ENCODE measurements around the gene SV2C.
"Not testable (repeated sequence)": the region's sequence is repeated elsewhere in the genome, so short reads cannot be mapped to it uniquely, and the experiment has no call there.

Gene SV2C

DNA sequence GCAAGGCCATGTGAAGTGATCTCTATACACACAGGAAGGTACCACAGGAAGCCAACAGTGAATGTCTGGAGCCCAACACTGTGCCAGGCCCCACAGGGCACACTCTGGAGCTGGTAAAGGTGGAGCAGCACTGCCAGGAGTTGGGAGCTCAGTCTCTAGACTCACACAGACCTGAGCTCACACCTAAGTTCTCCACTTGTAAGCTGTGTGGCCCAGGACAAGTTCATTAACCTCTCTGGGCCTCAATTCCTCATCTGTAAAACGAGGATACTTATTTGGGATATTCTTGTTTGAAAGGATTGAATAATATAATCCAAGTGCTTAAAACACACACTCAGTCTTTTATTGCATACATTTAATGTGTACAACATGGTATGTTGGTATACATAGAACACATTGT is 259.3 kb downstream of the SV2C start:
- DNase-seq (ENCODE audit: low read depth) = no peak

DNA sequence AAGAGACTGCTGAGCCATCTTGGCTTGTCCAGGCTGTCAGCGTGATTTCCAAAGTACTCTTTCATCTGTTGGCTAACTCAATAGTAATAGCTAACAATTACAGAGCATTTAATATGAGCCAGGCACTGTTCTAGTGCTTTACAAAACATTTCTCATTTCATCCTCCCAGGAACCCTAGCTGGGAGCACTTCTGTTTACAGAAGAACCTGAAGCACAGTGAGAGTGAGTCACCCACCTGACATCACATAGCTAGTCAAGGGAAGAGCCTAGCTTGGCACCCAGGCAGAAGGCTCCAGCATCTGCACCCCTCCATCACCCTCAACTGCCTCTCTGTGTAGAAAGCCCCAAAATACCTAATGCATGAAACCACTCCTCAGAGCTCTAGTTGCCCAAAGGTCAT is 262.4 kb downstream of the SV2C start:
- DNase-seq (ENCODE audit: low read depth) = no peak

DNA sequence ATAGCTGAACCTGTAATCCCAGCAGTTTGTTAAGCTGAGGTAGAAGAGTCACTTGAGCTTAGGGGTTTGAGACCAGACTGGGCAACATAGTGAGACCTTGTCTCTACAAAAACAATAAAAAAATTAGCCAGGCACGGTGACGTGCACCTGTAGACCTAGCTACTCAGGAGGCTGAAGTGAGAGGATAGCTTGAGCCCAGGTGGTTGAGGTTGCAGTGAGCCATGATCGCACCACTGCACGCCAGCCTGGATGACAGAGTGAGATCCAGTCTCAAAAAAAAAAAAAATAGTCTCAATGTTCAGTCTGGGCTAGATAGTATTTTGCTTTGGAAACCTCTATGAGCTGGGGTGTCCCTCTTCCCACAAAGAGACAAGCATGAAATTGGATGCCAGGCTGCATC is 268.0 kb downstream of the SV2C start:
- no peak for DNase-seq (ENCODE audit: low read depth)

DNA sequence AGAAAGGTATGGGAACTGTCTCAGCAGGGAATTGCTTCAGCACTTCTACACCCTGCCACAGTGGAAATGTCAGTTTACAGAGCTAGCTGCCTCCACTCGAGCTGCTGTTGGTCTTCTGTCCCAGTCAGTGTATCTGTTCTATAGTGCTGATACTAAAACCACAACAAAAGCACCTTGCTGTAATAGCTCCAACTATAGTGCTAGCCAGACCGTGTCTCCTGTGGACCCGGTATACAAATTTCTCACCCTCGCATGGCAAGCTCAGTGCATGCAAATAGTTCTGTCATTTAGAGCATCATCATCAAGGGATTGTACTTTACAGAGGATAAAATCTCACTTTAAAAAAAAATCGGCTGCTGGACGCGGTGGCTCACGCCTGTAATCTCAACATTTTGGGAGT is 268.4 kb downstream of the SV2C start:
- no peak for DNase-seq (ENCODE audit: low read depth)

DNA sequence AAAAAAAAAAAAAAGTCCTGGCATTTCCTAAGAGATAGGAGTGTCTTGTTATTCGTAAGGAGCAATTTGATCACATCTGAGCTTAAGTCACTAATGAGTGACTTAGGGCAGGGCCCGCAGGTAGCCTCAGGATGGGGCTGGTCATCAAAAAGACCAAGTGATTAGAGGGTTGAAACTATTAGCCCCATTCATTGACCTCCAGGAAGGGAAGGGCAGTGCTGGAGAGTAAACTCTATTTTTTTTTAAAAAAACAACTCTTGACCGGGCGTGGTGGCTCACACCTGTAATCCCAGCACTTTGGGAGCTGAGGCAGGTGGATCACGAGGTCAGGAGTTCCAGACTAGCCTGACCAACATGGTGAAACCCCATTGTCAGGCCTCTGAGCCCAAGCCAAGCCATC is 273.7 kb downstream of the SV2C start:
- DNase-seq (ENCODE audit: low read depth) = no peak

DNA sequence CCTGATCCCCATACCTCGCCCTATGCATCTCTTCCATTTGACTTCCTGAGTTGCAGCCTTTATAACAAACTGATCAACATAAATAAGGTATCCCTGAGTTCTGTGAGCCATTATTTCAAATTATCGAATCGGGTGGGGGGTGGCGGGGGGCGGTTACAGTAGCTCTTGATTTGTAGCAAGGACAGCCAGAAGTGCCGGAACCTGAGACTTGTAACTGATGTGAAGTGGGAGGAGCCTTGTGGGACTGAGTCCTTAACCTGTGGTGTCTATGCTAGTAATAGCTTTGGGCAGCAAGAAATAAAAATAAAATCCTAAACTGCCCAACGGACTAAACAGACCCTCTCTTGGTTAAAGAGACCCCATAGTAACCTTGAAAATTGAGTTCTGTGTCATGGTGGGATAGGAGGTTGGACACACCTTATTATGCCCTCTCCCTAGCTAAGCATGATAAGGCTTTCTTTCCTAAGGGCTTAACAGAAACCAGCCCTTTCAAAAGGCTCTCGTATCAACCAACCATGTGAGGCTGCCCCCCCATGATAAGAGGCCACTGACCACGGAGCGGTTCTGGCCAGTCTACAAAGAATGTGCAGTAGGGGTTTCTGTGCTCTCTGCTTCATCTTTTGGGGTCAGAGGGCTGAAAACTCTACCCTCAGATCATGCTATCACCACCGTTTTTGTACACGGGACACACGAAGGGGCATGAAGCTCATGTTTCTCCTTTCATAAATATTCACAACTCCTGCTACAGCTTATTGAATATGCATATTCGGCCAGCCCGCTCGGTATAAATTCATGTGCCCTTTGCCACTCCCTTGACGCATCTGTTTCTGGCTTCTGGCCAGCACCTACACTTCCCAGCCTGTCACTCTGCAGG is 280.4 kb downstream of the SV2C start:
- DNase-seq (ENCODE audit: low read depth) = no peak

DNA sequence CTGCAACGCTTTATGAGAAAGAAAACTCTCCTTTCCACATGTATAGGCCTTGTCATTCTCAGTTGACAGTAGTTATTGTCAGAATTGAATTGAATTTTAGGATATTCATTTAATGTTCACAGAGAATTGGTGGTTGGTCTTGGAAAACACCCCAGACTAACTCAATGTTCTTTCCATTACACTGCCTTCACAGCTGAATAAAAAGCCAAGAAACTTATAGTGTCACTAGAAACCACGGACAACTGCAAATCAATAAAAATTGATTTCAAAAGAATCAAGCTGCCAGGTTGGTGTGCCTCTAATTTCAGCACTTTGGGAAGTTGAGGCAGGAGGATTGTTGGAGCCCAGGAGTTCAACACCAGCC is 281.0 kb downstream of the SV2C start:
- no peak for DNase-seq (ENCODE audit: low read depth)

DNA sequence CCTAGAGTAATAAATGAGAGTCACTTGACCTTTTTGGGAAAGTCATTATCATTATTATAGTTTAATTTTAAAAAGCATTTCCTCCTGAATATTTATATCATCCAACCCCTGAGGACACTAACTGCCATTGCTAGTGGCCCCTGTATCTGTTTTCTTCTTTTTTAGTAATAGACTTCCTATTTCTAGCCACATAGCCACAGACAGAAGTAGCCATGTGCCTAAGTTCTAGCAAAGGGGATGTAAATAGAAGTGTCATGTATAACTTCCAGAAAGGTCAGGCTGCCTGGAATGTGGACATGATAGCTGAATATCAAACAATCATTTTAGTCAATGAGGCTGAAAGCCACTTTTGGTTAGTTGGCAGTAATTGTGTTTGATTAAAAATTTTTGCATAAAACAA is 282.4 kb downstream of the SV2C start:
- no peak for DNase-seq (ENCODE audit: low read depth)

DNA sequence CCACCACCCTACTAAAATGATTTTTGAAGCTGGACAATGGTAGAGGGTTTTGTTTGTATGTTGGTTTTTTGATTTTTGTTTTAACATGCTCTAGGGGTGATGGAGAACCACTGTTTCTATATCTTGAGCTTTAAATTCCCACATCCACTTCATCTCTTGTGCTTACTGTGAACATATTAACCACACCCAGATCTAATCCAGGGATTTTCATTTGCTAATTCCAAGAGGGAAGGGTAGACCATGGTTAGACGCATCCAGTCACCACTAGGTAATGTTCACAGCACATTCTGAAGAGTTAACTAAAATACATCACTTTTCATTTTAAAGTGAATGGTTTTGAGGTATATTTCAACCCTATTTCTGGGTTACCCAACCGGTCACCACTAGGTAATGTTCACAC is 283.4 kb downstream of the SV2C start:
- DNase-seq (ENCODE audit: low read depth) = no peak

DNA sequence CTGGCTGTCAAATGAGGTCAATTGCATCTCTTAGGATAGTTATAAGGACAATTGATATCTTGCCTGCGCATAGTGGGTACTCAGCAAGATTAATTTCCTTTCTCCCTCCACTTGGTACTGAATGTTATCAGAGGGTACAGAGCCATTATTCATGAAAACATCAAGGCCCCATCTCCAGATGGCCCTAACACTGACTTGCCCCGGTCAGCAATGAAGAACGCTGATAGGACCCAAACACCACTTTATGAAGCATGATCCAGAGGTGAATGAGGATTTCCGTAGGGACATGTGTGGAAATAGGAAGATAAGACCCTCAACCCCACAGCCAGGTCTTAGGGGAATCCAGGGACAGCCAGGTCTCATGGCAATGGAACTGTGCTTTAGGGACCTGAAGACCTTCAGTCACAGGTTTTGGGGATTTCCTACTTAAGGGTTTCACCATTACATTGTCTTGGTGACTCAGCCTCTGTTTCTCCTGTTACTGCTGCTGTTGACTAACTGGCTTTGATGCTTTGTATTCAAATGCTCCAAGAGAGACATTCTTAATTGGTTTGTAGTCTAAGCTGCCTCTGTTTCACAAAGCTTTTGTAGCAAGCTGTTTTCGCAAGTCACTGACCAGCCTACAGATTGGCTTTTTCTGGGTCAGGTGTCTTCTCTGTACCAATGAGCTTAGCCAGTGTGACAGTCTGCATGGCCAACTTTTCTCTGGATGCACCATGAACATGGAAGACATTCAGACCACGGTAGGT is 284.6 kb downstream of the SV2C start:
- DNase-seq (ENCODE audit: low read depth) = no peak

DNA sequence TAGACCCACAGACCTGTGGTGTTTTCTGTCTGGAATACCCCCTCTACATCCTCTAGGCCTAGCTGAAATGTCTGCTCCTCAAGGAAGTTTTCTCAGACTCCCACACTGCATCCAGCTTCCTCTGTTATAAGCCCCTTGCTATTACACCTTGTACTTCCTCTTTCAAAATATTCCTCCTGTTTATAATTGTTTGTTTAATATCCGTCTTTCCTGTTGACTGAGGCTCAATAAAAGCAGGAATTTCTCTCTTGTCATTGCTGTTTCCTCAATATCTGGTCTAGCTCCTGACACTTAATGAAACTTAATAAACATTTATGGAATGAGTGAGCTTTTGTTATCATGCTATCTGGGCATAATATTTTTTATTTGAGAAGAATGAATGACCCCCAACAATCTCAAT is 285.8 kb downstream of the SV2C start:
- no peak for DNase-seq (ENCODE audit: low read depth)

DNA sequence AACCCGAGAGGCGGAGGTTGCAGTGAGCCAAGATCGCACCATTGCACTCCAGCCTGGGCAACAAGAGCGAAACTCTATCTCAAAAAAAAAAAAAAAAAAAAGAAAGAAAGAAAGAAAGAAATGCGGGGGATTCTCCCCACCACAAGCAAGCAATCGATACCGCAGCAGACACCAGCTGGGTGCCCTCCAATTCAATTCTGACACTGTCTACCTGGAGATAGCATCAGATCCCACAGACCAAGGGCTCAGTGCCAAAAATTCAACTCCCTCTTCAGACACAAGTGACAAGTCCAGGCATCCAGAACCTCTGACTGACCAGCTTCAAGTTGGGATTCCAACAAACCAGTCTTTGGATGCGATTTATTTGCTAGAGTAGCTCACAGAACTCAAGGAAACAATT is 286.5 kb downstream of the SV2C start:
- not testable (repeated sequence) for DNase-seq (ENCODE audit: low read depth)

DNA sequence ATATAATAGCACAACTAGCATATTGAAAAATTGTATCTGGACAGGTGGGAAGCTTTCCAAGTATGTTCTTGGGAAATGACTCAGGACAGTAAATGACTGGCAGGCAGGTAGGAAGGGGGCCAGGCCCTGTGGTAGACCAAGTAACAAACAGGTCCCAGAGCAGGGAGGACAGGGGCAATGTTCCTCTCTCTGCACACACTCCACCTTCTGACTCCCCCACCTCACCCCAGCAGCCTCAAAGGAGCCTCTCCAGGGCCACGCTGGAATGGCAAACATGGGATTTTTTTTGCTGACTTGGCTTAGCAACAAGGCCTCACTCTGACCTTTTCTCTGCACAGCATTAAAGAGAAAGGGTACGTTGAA is 288.8 kb downstream of the SV2C start:
- no peak for DNase-seq (ENCODE audit: low read depth)

DNA sequence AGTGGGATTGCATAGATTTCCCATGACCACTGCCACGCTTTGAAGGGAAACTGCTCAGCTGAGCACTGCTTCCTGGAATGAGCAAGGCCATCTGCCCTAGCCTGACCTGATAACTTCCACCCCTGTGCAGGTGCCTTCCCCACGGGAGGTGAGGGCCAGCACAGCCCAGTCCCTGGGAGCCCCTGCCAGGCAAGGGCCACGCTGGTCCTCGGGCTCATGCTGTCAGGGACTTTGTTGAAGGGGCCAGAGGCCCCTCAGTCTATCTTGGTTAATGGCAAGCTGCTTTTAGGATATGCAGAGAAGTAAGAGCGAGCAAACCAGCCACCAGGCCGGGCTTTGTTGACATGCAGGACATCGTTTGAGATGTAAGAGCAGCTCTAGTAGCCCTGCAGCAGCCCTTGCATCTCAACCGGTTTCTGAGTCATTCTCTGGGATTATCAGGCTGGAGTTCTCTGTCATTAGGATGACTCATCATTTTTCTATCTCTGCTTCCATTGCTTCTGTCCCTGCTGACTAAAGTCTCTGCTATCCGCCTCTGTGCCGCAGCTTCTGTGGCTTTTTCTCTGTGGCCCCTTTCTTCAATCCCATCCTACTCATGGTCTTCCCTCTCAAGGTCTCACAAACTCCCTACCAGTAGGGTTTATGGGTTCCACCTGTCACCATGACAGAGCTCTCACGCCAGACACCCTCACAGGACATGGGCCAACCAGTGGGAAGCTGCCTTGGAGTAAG is 289.3 kb downstream of the SV2C start:
- DNase-seq (ENCODE audit: low read depth) = no peak

DNA sequence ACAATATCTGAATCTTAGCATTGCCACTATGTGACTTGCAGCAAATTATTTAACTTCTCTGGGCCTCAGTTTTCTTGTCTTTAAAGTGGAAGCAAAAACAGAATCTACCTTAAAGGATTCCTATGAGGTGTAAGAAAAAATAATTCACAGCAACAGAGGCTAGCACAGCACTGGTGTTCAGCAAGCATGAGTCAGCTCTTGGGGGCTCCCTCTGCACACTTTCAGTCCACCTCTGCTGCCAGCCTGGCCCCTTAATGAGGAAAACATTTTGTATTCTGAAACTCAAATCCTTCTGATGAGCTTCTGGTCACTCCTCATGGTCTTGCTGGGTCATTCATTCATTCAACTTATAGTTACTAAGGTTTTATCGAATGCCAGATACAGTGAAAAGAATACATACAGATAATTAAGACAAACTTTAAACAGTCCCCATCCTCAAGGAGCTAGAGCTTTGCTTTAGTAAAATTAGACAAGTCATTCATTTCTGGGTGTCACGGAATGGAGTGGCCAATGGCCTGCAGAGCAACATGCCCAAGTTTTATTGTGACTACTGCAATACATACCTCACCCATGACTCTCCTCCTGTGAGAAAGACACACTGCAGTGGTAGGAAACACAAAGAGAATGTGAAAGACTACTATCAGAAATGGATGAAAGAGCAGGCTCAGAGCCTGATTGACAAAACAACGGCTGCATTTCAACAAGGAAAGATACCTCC is 293.1 kb downstream of the SV2C start:
- no peak for DNase-seq (ENCODE audit: low read depth)

DNA sequence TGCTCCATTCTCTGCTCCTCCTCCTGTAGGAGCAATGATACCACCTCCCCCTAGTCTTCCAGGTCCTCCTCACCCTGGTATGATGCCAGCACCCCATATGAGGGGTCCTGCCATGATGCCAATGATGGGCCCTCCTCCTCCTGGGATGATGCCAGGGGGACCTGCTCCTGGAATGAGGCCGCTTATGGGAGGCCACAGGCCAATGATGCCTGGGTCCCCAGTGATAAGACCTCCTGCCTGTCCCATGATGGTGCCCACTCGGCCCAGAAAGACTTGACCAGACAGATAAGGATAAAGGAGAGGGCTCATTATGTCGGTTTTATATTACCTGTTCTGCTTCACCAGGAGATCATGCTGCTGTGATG is 293.7 kb downstream of the SV2C start:
- DNase-seq (ENCODE audit: low read depth) = no peak

DNA sequence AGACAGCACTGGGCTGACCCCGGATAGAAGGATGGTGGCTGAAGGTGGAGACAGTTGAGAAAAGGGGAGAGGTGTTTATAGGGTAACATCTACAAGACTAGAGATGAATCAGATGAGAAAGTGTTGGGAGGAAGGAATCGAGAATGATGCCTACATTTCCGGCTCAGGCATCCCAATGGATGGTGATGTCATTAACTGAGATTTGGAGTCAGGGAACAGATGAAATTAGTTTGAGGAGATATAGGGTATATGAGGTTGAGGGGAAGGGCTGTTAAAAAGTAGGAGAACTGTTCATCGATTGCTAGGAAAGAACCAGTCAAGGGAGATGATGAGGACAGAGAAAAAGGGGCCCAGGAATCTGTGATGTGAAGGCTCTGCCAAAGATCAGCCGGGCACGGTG is 295.2 kb downstream of the SV2C start:
- DNase-seq (ENCODE audit: low read depth) = no peak

DNA sequence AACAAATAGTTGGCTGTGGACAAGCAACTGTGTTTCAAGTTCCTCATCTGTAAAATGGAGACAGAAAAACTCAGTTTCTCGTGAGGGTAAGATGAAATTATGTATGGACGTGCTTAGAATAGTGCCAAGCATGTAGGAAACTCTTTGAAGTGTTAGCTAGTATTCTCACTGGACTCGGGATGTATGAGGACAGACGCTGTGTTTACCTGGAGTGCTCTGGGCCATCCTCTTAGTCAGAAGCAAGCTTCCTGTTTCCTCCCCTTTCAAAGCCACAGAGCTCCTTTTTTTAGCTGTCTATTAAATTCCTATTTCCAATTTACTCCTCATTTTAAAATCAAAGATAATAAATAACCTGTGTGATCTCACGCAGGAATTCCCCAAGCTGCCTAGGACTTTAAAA is 296.1 kb downstream of the SV2C start:
- no peak for DNase-seq (ENCODE audit: low read depth)

DNA sequence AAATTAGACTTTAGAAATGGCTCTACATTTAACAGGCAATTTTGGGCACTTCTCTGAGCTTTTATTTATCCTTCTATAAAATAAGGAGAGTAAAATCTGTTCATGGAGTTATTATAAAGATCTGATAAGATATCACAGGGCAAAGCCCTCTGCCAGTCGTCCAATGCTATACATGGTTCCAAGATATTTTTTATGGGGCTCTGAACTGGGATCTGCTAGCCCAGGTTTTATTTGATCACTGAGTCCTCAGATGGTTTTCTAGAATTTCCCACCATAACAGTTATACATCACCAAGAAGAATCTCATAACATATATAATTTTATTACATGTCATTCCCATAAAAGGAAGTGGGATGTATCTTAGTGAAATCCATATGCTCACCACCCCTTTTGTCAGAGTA is 296.7 kb downstream of the SV2C start:
- no peak for DNase-seq (ENCODE audit: low read depth)

DNA sequence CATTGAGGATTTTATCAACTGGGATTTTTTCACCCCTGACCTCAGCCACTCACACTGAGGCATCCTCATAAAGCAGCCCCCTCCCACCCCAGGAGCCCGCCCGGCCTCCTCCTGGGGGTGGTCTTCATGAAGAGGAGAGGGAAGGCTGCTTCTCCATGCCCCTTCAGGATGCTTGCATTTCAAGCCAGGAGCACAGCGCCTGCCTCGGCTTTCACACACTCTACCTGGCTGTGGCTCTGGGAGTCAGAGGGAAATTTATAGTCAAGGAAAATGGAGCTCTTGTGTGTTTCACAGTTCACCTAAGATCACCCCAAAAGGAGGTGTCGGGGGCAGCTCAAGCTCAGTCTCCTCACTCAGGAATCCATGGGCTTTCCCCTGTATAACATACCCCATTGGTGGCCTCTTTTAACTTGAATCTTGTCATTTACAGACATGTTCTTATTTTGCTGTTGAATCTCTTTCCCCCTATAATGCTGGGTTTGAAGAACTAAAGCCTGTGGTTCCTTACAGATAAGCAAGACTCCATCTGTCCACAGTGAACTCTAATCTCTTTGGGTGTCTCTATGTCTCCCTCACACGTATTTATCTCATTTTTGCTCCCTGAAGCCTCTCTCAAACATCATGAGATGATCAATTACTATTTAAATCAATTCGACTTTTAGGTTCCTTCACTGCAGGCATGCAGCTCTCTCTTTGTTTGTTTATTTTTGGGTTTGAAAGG is 297.3 kb downstream of the SV2C start:
- no peak for DNase-seq (ENCODE audit: low read depth)

DNA sequence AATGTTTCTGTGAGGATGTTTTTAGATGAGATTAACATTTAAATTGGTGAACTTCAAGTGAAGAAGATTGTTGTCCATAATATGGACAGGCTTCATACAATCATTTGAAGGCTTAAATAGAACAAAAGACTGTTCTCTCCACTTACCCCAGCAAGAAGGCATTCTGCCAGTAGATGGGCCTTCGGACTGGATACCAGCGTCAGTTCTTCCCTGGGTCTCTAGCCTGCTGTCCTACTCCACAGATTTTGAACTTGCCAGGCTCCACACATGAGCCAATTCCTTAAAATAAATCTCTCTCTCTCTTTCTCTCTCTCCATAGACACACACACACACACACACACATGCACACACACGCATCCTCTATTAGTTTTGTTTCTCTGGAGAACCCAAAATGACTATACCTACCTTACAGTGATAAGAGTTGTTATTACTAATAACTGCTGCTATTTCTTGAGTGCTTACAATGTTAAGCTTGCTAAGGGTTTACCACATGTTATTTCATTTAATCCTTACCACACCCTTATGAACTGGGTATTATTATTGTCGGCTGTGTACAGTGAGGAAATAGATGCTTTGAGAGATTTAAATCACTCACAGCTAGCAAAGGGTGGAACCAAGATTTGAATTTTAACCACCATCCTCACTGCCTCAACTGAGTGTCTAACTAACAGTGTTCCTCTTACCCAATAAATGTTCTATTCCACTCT is 300.1 kb downstream of the SV2C start:
- no peak for DNase-seq (ENCODE audit: low read depth)
